Neural crest cell (in vitro differentiated cells): ENCODE results near the gene VAPA. TPM values are rescaled to one million over a fixed set of nuclear protein-coding genes. Genes with fewer than 3 reads are reported as not detected.

Experiments used
- DNase-seq: peaks from one replicate; pipeline ENCODE4 v3.0.0; 2021; ENCODE audit warnings: low read depth, mixed read lengths, low spot score
- H3K27ac Mint-ChIP-seq: one replicate; pipeline ENCODE4 v1.8.0; 2021; ENCODE audit warnings: mild to moderate bottlenecking, mixed read lengths; ENCODE audit not compliant: unreplicated experiment
- H3K27me3 Mint-ChIP-seq: 2 replicates; pipeline ENCODE4 v1.8.0; 2021; ENCODE audit warnings: low read depth, mild to moderate bottlenecking, mixed read lengths
- H3K36me3 Mint-ChIP-seq: 2 replicates; pipeline ENCODE4 v1.8.0; 2021; ENCODE audit warnings: low read depth, mild to moderate bottlenecking, mixed read lengths
- H3K4me1 Mint-ChIP-seq: 2 replicates; pipeline ENCODE4 v1.8.0; 2021; ENCODE audit warnings: mixed read lengths
- H3K4me3 Mint-ChIP-seq: one replicate; pipeline ENCODE4 v1.8.0; 2021; ENCODE audit warnings: mild to moderate bottlenecking, mixed read lengths
- H3K9me3 Mint-ChIP-seq: 2 replicates; pipeline ENCODE4 v1.8.0; 2021; ENCODE audit warnings: mixed read lengths
- total RNA-seq: library from RNA; stranded (reverse); gene quantifications from 2 replicates; pipeline ENCODE4 v1.2.1, GENCODE V29; 2021
- TF ChIP-seq, protein P1 (sequence below): fragments of 200-600 bp; sonication (generic); conservative IDR thresholded peaks from 2 replicates; pipeline ENCODE4 v1.5.0; 2021; ENCODE audit warnings: antibody characterized with exemption, mild to moderate bottlenecking

The VAPA gene
- total RNA-seq, 1 donor from 2014 or later = 125 TPM

DNA sequence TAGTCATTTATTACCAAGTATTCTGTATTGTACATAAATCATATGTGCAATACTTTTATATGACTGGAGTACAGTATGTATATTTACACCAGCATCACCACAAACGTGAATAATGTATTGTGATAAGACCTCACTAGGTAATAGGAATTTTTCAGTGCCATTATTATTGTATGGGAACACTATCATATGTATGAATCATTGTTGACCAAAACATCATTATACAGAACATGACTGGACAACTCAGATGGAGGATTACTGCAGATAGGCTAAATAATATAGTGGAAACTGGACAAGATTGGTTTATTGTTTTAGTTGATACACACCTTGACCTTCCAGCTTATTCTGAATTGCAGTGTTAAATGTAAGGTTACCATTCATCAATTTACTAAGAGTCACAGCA, 33.4 kb downstream of the VAPA start:
- Mint-ChIP-seq H3K27me3 (no peaks in the 10 kb centered on the region), H3K27ac (no peak overlapping the region)

DNA sequence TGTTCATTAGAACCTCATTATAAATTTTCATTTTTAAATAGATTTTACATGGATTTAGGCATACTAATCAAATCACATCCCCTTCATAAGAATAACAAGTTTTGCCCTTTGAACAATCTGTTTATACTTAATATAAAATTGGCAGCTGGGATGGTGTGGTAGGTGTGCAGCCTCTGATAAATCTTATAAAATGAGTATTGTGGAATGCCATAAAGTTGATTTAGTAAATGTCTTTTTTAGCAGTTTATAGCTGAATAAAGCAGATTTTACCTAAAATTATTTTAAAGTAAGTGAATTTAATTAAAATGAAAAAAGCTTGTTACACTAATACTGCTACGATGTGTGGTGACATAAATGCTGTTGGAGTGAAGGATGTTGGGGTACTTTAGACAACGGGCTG, 35.5 kb downstream of the VAPA start:
- H3K9me3 Mint-ChIP-seq = no peaks in the 10 kb centered on the region

More for the DNA sequence above, 33.4 kb downstream of the VAPA start:
- no peak for DNase-seq
- peaks cover 10% of the 10 kb centered on the region for H3K36me3 Mint-ChIP-seq
- TF ChIP-seq, protein P1, sequence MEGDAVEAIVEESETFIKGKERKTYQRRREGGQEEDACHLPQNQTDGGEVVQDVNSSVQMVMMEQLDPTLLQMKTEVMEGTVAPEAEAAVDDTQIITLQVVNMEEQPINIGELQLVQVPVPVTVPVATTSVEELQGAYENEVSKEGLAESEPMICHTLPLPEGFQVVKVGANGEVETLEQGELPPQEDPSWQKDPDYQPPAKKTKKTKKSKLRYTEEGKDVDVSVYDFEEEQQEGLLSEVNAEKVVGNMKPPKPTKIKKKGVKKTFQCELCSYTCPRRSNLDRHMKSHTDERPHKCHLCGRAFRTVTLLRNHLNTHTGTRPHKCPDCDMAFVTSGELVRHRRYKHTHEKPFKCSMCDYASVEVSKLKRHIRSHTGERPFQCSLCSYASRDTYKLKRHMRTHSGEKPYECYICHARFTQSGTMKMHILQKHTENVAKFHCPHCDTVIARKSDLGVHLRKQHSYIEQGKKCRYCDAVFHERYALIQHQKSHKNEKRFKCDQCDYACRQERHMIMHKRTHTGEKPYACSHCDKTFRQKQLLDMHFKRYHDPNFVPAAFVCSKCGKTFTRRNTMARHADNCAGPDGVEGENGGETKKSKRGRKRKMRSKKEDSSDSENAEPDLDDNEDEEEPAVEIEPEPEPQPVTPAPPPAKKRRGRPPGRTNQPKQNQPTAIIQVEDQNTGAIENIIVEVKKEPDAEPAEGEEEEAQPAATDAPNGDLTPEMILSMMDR = no peak
- H3K4me3 Mint-ChIP-seq = no peak overlapping the region
- H3K9me3 Mint-ChIP-seq = no peaks in the 10 kb centered on the region
- H3K4me1 Mint-ChIP-seq = peaks cover 4% of the 10 kb centered on the region

DNA sequence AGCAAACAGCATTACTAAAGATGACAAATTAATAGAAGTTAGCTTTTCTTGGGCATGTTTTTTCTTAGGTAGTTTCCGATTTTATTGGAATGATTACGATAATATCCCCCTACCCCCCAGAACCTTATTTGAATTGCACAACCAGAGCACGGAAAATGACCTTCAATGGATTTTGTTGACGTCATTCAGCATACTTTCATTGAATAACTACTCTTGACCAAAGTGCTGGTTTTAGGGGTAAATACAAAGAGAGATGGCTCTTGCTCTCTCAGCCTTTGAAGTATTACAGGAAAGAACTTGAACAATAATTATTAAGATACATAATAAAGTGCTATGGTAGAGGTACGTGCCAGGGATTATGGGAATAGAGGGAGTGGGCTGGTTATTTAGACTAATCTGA, 36.0 kb downstream of the VAPA start:
- Mint-ChIP-seq H3K9me3 (no peaks in the 10 kb centered on the region), H3K27ac (no peak overlapping the region), H3K4me3 (no peak overlapping the region), H3K4me1 (peaks cover 4% of the 10 kb centered on the region), H3K36me3 (peaks cover 5% of the 10 kb centered on the region), H3K27me3 (no peaks in the 10 kb centered on the region)
- DNase-seq = no peak
- TF ChIP-seq, protein P1 = no peak

More for the DNA sequence above, 35.5 kb downstream of the VAPA start:
- H3K36me3 Mint-ChIP-seq = peaks cover 7% of the 10 kb centered on the region
- no peaks in the 10 kb centered on the region for H3K27me3 Mint-ChIP-seq
- no peak overlapping the region for H3K4me3 Mint-ChIP-seq
- TF ChIP-seq, protein P1 = no peak
- peaks cover 4% of the 10 kb centered on the region for H3K4me1 Mint-ChIP-seq
- H3K27ac Mint-ChIP-seq = no peak overlapping the region
- no peak for DNase-seq

GRCh38 chr18:9950289-9951016, 36.6 kb downstream of the VAPA start:
- Mint-ChIP-seq H3K36me3 (peaks cover 3% of the 10 kb centered on the region), H3K4me3 (no peak overlapping the region), H3K4me1 (peaks cover 4% of the 10 kb centered on the region), H3K27ac (no peak overlapping the region), H3K9me3 (no peaks in the 10 kb centered on the region), H3K27me3 (no peaks in the 10 kb centered on the region)
- DNase-seq = no peak
- TF ChIP-seq, protein P1 = no peak

DNA sequence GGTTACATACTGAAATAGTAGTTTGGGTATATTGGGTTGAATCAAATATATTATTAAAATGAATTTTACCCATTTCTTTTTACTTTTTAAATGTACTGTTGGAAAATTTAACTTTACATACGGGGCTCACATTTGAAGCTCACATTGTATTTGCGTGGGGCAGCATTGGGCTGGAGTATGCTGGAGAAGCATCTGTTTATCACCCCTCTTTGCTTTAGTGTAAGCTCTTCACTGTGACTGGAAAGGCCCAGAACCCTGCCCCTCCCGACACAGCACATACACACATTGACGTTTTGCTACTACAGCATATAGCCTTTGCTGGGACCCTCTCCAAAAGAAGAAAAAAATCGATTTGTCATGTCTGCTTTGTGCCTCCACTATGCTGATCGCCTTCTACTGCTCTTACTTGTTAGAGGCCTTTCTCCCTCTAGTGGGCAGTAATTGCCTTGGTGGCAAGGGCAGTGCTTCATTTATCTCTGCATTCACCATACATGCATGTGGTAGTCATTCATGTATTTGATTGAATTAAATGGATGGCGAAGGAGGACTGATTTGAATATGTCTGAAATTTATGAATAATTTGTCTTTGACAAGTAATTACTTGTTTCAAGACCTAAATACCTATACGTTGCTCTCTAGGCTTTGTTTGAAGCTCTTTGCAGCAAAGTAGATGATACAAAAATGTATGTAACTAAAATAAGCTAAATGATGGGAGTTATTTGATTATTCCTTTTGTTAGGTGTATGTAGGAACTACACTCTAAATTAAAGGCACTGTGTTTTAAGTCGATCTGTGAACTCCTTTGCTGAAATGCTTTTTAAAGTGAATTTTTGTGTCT, 37.4 kb downstream of the VAPA start:
- no peaks in the 10 kb centered on the region for H3K9me3 Mint-ChIP-seq
- H3K4me3 Mint-ChIP-seq = no peak overlapping the region
- TF ChIP-seq, protein P1 = peak; percentile 77
- no peak for DNase-seq
- H3K36me3 Mint-ChIP-seq = no peaks in the 10 kb centered on the region
- H3K27me3 Mint-ChIP-seq = no peaks in the 10 kb centered on the region
- H3K4me1 Mint-ChIP-seq = peaks cover 4% of the 10 kb centered on the region
- H3K27ac Mint-ChIP-seq = no peak overlapping the region
